Activated CD8-positive, alpha-beta memory T cell treated with anti-CD3 and anti-CD28 coated beads, Interleukin-2, amount 50 U/mL, for 1 hour (primary cell): ENCODE measurements around the gene ADAMTSL5.
A peak's percentile ranks its signal among the peaks of the same experiment; 100 is the strongest.

Experiments used
- DNase-seq: peaks from one replicate; pipeline ENCODE4 v3.0.0-alpha.2; 2020; ENCODE audit errors: extremely low read depth

ADAMTSL5 gene

GRCh38 chr19:1495799-1496713 is 16.8 kb downstream of the ADAMTSL5 start:
- no peak for DNase-seq

GRCh38 chr19:1495051-1495798 is 17.6 kb downstream of the ADAMTSL5 start:
- no peak for DNase-seq

- no peak for DNase-seq
Measured at GRCh38 chr19:1494115-1494815, 18.6 kb downstream of the ADAMTSL5 start.

GRCh38 chr19:1492474-1493006 is 20.3 kb downstream of the ADAMTSL5 start:
- DNase-seq = no peak

GRCh38 chr19:1491849-1492170 is 21.0 kb downstream of the ADAMTSL5 start:
- no peak for DNase-seq

- DNase-seq = no peak
Measured at GRCh38 chr19:1491114-1491848, 21.5 kb downstream of the ADAMTSL5 start, which contains the start of gene REEP6. REEP6 (plus strand) TSS chr19:1491181; CDS start chr19:1491270, 89 bp downstream.

- DNase-seq = peak; percentile 97
Measured at GRCh38 chr19:1490311-1491113, 22.3 kb downstream of the ADAMTSL5 start, which contains the start of gene PCSK4. PCSK4 (minus strand) TSS chr19:1490350; CDS start chr19:1490346, 4 bp downstream.

- no peak for DNase-seq
Measured at GRCh38 chr19:1489463-1490310, 23.1 kb downstream of the ADAMTSL5 start.

GRCh38 chr19:1488282-1488601 is 24.6 kb downstream of the ADAMTSL5 start:
- no peak for DNase-seq

- DNase-seq = no peak
Measured at GRCh38 chr19:1487576-1488281, 25.1 kb downstream of the ADAMTSL5 start.

- DNase-seq = no peak
Measured at GRCh38 chr19:1486720-1487575, 25.9 kb downstream of the ADAMTSL5 start.

- DNase-seq = no peak
Measured at GRCh38 chr19:1483979-1484428, 28.8 kb downstream of the ADAMTSL5 start.

- DNase-seq = no peak
Measured at GRCh38 chr19:1483131-1483978, 29.5 kb downstream of the ADAMTSL5 start.

GRCh38 chr19:1482361-1483130 is 30.3 kb downstream of the ADAMTSL5 start:
- no peak for DNase-seq

- DNase-seq = no peak
Measured at GRCh38 chr19:1481893-1482360, 30.9 kb downstream of the ADAMTSL5 start.
